Upper lobe of left lung (tissue), 6 donors: ENCODE results near the gene KLF6. TPM values are rescaled to one million over a fixed set of nuclear protein-coding genes. Genes with fewer than 3 reads are reported as not detected.

Experiments used
- ATAC-seq, 2 donors: fragments of 200-7000 bp; cut with Tn5 transposase; one replicate each; pipeline ENCODE4 v1.9.1; 2022; ENCODE audit warnings: mild to moderate bottlenecking in 2 of 2, moderate library complexity in 2 of 2; ENCODE audit not compliant: low FRiP score in 2 of 2
- DNase-seq, 2 donors: peaks; one replicate each; pipeline ENCODE4 v3.0.0-alpha.2; 2019 to 2020
- H3K27ac ChIP-seq, 4 donors: fragments of 200-600 bp; sonication (generic); one replicate each; pipeline ENCODE4 v1.5.1; 2016 to 2019
- H3K27me3 ChIP-seq, 4 donors: fragments of 200-600 bp; sonication (generic); one replicate each; pipeline ENCODE4 v1.5.1; 2017 to 2019
- H3K36me3 ChIP-seq, 4 donors: fragments of 200-600 bp; sonication (generic); one replicate each; pipeline ENCODE4 v1.5.1; 2016 to 2019
- H3K4me1 ChIP-seq, 4 donors: fragments of 200-600 bp; sonication (generic); one replicate each; pipeline ENCODE4 v1.5.1; 2018 to 2019
- H3K4me3 ChIP-seq, 4 donors: fragments of 200-600 bp; sonication (generic); one replicate each; pipeline ENCODE4 v1.5.1; 2017 to 2019; ENCODE audit warnings: mild to moderate bottlenecking in 2 of 4, moderate library complexity in 1 of 4
- H3K9me3 ChIP-seq, 4 donors: fragments of 200-600 bp; sonication (generic); one replicate each; pipeline ENCODE4 v1.5.1; 2018 to 2019
- EP300 ChIP-seq, 4 donors: sonication (generic); formaldehyde crosslinking; IDR thresholded peaks; one replicate each; pipeline ENCODE4 v1.5.1; 2017; ENCODE audit warnings: antibody characterized with exemption in 4 of 4, control low read depth in 2 of 4
- POLR2A ChIP-seq, 4 donors: fragments of 450-650 bp; IDR thresholded peaks; one replicate each; pipeline ENCODE4 v1.5.1; 2016 to 2017; ENCODE audit warnings: antibody characterized with exemption in 4 of 4, mild to moderate bottlenecking in 2 of 4
- POLR2AphosphoS5 ChIP-seq, 2 donors: sonication (generic); formaldehyde crosslinking; IDR thresholded peaks; one replicate each; pipeline ENCODE4 v1.5.1; 2017; ENCODE audit warnings: antibody characterized with exemption in 2 of 2
- WGBS, 2 donors: methylation state at CpG; one replicate each; pipeline ENCODE4 v1.1.5; 2017 to 2018; 5-methylcytosine and 5-hydroxymethylcytosine counted together
- total RNA-seq, 6 donors: library from RNA; depleted of rRNA in 4 of 6; stranded (reverse); fragments of >200 nt in 4 of 6; gene quantifications; one replicate each; pipeline versions ENCODE4 v1.1.0 to v1.2.1, GENCODE V29; 2016 to 2021
- TF ChIP-seq, protein P1 (sequence below), 6 experiments: fragments of 450-650 bp in 4 of 6; fragments of 200-600 bp in 2 of 6; sonication (generic) in 2 of 6; IDR thresholded peaks; one replicate each; pipeline ENCODE4 v1.5.1; 2016 to 2019; ENCODE audit warnings: antibody characterized with exemption in 6 of 6
- donor health status: DM: no; HTN: no; CAD: no; lungs with moderate emphysema.
- donor health status: DM: no; HTN: yes; CAD: no; lungs with severe emphysema.

Gene KLF6
- total RNA-seq, 6 donors from 2014 or later, result 164 to 439 (median 249) TPM

DNA sequence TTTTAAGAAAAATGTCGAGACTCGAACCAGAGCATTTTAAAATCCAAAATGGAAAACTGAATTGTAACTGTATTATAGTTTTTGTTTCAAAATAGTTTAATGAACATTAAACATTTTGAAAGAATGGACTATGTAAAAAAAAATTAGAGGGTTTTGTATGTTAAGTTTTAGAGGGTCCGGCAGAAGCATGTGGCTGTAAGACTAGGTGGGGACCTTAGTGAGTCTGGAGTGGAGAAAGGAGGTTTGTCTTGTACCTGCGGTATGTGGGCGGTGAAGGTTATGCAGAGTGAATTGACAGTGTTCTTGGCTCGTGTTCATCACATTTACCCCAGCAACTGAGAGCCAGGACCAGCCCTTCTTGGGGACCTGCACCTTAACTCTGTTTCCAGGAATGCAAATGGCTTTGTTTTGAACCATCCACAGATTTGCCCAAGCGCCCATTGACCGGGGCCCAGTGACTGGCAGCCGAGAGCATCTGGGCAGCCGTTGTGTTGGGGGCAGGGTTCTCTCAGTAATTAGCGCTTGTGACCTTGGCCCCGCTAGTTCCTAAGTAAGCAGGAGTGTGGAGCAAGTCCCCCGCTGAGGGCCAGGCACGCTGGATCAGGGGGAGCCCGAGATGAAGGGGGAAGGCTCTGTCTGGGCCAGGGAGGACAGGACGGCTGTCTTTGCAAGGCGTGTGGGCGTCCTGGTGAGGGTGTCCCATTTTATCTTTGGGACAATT lies 1.4 kb upstream of the KLF6 start:
- TF ChIP-seq, protein P1, sequence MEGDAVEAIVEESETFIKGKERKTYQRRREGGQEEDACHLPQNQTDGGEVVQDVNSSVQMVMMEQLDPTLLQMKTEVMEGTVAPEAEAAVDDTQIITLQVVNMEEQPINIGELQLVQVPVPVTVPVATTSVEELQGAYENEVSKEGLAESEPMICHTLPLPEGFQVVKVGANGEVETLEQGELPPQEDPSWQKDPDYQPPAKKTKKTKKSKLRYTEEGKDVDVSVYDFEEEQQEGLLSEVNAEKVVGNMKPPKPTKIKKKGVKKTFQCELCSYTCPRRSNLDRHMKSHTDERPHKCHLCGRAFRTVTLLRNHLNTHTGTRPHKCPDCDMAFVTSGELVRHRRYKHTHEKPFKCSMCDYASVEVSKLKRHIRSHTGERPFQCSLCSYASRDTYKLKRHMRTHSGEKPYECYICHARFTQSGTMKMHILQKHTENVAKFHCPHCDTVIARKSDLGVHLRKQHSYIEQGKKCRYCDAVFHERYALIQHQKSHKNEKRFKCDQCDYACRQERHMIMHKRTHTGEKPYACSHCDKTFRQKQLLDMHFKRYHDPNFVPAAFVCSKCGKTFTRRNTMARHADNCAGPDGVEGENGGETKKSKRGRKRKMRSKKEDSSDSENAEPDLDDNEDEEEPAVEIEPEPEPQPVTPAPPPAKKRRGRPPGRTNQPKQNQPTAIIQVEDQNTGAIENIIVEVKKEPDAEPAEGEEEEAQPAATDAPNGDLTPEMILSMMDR (IDR thresholded peaks at IDR 0.05), result no peak
- TF ChIP-seq POLR2A (IDR thresholded peaks at IDR 0.05) (peak in 1 of 4 donors; percentile 27), POLR2AphosphoS5 (IDR thresholded peaks at IDR 0.05) (peak in 1 of 2 donors; percentile 7)
- Histone ChIP-seq H3K4me1 (peaks cover 0 to 10% (median 5%) of the 10 kb centered on the region in 4 donors), H3K4me3 (peak overlapping the region in 1 of 4 donors; percentile 67), H3K36me3 (peaks cover 0 to 12% (median 5%) of the 10 kb centered on the region in 4 donors), H3K9me3 (peaks cover 0 to 3% (median 0%) of the 10 kb centered on the region in 4 donors), H3K27me3 (no peaks in the 10 kb centered on the region), H3K27ac (peak overlapping the region; percentile 100)
- DNase-seq (peak; percentile 33 to 72), ATAC-seq (no peak)
- WGBS, 2 donors, result 73 to 79% methylated on average over 16 to 18 of the region's 18 CpGs

DNA sequence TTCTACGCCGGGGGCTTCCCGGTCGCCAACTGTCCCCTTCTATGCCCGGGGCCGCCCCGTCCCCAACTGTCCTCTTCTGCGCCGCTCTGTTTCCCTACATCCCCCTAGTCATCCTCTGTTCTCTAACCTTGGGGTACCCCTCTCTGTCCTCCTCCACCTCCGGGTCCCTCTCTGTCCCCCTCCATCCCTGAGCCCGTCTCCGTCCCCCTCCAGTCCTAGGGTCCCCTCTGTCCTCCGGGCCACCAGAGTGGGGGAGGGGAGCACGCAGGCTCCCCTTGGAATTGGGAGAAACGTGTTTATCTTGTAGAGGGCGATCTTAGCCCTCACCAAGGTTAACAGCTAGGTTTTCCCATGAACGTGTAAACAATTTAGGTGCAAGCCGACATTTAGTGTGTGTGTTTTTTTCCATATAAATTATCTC lies 852 bp upstream of the KLF6 start:
- Histone ChIP-seq H3K27me3 (no peaks in the 10 kb centered on the region), H3K9me3 (peaks cover 0 to 3% (median 0%) of the 10 kb centered on the region in 4 donors), H3K4me3 (peak overlapping the region; percentile 65 to 91 (median 71)), H3K4me1 (peaks cover 5 to 16% (median 10%) of the 10 kb centered on the region in 4 donors), H3K27ac (peak overlapping the region; percentile 100), H3K36me3 (peaks cover 3 to 18% (median 11%) of the 10 kb centered on the region in 4 donors)
- ATAC-seq (peak; percentile 0), DNase-seq (no peak)
- TF ChIP-seq, protein P1 (IDR thresholded peaks at IDR 0.05), result no peak
- TF ChIP-seq EP300 (IDR thresholded peaks at IDR 0.05) (peak in 2 of 4 donors; percentile 4 to 46), POLR2AphosphoS5 (IDR thresholded peaks at IDR 0.05) (peak in 1 of 2 donors; percentile 10), POLR2A (IDR thresholded peaks at IDR 0.05) (no peak)
- WGBS, 2 donors, result 0 to 3% methylated on average over 16 to 18 of the region's 18 CpGs

DNA sequence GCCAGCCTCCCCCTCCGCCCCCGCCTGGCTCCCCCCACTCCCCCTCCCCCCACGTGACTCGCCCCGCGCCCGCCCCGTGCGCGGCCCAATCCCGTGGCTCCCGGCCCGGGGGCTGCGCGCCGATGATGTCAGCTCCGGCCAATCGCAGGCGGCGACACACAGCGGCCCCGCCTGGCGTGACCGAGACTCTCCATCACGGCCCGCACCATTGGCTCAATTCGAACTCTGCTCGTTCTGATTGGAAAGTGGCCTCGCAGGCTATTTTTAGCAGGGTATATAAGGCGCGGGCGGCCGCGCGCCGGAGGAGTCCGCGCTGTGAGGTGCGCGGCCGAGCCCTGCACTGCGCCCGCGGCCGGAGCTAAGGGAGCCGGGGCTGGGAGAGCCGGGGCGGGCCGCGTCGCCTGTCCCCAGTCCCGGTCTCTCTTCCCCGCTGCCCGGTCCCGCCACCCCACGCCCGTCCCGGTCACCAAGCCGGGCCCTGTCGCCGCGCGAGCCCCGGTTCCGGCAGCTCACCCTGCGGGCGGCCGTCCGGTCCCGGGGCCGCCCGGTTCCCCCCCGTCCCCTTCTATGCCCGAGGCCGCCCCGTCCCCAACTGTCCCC lies 342 bp upstream of the KLF6 start:
- peak in 1 of 4 donors; percentile 91 for TF ChIP-seq EP300 (IDR thresholded peaks at IDR 0.05)
- TF ChIP-seq, protein P1 (IDR thresholded peaks at IDR 0.05), result peak in 4 of 6 experiments; percentile 33 to 45 (median 37)
- peak; percentile 97 to 100 (median 100) for TF ChIP-seq POLR2A (IDR thresholded peaks at IDR 0.05)
- peak; percentile 98 to 99 for TF ChIP-seq POLR2AphosphoS5 (IDR thresholded peaks at IDR 0.05)
- WGBS, 2 donors, result 2% methylated on average over 11 to 13 of the region's 76 CpGs
- ATAC-seq, result peak; percentile 85 to 96
- peak overlapping the region; percentile 65 to 91 (median 78) for H3K4me3 ChIP-seq
- H3K27me3 ChIP-seq, result no peaks in the 10 kb centered on the region
- H3K4me1 ChIP-seq, result peaks cover 9 to 21% (median 15%) of the 10 kb centered on the region in 4 donors
- DNase-seq, result peak; percentile 98 to 99
- peaks cover 8 to 23% (median 15%) of the 10 kb centered on the region in 4 donors for H3K36me3 ChIP-seq
- H3K27ac ChIP-seq, result peak overlapping the region; percentile 100
- H3K9me3 ChIP-seq, result peaks cover 0 to 3% (median 0%) of the 10 kb centered on the region in 4 donors

DNA sequence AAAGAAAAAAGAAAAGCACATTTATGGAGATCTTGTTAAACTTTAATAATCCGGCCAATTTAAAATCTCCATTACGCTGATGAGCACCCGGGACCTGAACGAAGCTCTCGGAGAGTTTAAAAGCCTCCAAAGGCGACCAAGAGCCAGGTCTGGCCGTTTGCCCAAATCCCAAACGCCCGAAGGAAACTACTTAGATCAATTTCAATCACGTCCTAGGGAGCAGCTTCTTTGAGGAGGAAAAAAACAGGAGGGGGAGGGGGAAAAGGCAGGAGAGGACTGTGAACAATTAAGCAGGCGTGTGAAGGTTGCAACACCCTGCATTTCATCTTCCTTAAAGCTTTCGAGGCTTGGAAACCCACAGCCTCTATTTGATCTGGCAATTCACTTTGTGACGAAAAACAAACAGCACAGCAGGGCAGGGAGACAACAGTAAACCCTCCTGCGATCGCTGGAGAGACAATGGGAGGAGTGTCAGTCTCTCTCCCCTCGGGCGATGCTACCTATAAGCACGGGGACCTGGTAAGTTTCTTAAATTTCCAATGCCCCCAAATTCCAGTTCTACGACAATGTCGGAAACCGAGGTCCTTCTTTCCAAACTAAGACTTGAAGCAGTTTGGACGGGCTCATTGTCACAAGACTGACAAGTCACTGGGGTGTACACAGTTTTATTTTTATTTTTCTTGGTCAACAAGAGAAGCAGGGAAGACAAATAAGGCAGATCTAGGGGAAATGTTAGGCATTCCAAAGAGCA lies 1.2 kb downstream of the KLF6 start:
- ATAC-seq, result peak; percentile 1 to 7
- H3K4me1 ChIP-seq, result peaks cover 24 to 36% (median 30%) of the 10 kb centered on the region in 4 donors
- 0 to 1% methylated on average over 22 of the region's 22 CpGs for WGBS, 2 donors
- DNase-seq, result peak in 1 of 2 donors; percentile 82
- H3K4me3 ChIP-seq, result peak overlapping the region; percentile 65 to 91 (median 78)
- H3K27ac ChIP-seq, result peak overlapping the region; percentile 100
- H3K36me3 ChIP-seq, result peaks cover 17 to 38% (median 30%) of the 10 kb centered on the region in 4 donors
- H3K27me3 ChIP-seq, result no peaks in the 10 kb centered on the region
- no peaks in the 10 kb centered on the region for H3K9me3 ChIP-seq
- peak in 2 of 4 donors; percentile 36 to 71 for TF ChIP-seq POLR2A (IDR thresholded peaks at IDR 0.05)
- peak in 1 of 4 donors; percentile 81 for TF ChIP-seq EP300 (IDR thresholded peaks at IDR 0.05)
- TF ChIP-seq, protein P1 (IDR thresholded peaks at IDR 0.05), result no peak
- TF ChIP-seq POLR2AphosphoS5 (IDR thresholded peaks at IDR 0.05), result peak; percentile 53 to 74
